Loucy (cell line): ENCODE data around the gene CYB5D1.
A peak's percentile ranks its signal among the peaks of the same experiment; 100 is the strongest.

Experiments used
- H2AFZ ChIP-seq: fragments of 200-600 bp; sonication (generic); 2 replicates; pipeline ENCODE4 v1.6.0; 2016; ENCODE audit warnings: antibody characterized with exemption, mild to moderate bottlenecking, low read length, moderate library complexity
- H3F3A ChIP-seq: fragments of 200-600 bp; 2 replicates; pipeline ENCODE4 v1.6.0; 2016; ENCODE audit warnings: antibody characterized with exemption, low read depth, mild to moderate bottlenecking
- H3K27me3 ChIP-seq: fragments of 200-600 bp; sonication (generic); 2 replicates; pipeline ENCODE4 v1.6.1; 2014; ENCODE audit warnings: low read length, mild to moderate bottlenecking; ENCODE audit not compliant: insufficient read depth, poor library complexity, severe bottlenecking
- H3K36me3 ChIP-seq: fragments of 200-600 bp; sonication (generic); 2 replicates; pipeline ENCODE4 v1.6.1; 2016; ENCODE audit warnings: low read length; ENCODE audit not compliant: insufficient read depth
- H3K4me1 ChIP-seq: fragments of 200-600 bp; sonication (generic); 2 replicates; pipeline ENCODE4 v1.5.1; 2014; ENCODE audit warnings: low read length, mild to moderate bottlenecking; ENCODE audit not compliant: insufficient read depth, poor library complexity, severe bottlenecking
- H3K4me2 ChIP-seq: fragments of 200-600 bp; sonication (generic); 2 replicates; pipeline ENCODE4 v1.6.0; 2014; ENCODE audit warnings: antibody characterized with exemption, low read length, low read depth, mild to moderate bottlenecking; ENCODE audit not compliant: poor library complexity, severe bottlenecking
- H3K4me3 ChIP-seq: fragments of 200-600 bp; sonication (generic); 2 replicates; pipeline ENCODE4 v1.5.1; 2014; ENCODE audit warnings: low read length, mild to moderate bottlenecking, mixed read lengths; ENCODE audit not compliant: poor library complexity, severe bottlenecking
- H3K79me2 ChIP-seq: fragments of 200-600 bp; sonication (generic); 2 replicates; pipeline ENCODE4 v1.6.1; 2014; ENCODE audit warnings: low read length; ENCODE audit not compliant: insufficient read depth
- H3K9ac ChIP-seq: fragments of 200-600 bp; sonication (generic); 2 replicates; pipeline ENCODE4 v1.6.0; 2014; ENCODE audit warnings: mild to moderate bottlenecking, low read depth, low read length, moderate library complexity; ENCODE audit not compliant: poor library complexity, severe bottlenecking
- H3K9me2 ChIP-seq: fragments of 200-600 bp; sonication (generic); replicated peaks from 2 replicates; pipeline ENCODE4 v1.6.1; 2016; ENCODE audit warnings: low read depth, low read length, mixed read lengths
- H3K9me3 ChIP-seq: fragments of 200-600 bp; sonication (generic); 2 replicates; pipeline ENCODE4 v1.6.1; 2014; ENCODE audit warnings: mild to moderate bottlenecking, antibody characterized with exemption, low read length, low read depth; ENCODE audit not compliant: insufficient read depth
- H4K20me1 ChIP-seq: fragments of 200-600 bp; sonication (generic); 2 replicates; pipeline ENCODE4 v1.6.0; 2014; ENCODE audit warnings: antibody characterized with exemption, low read length, mild to moderate bottlenecking; ENCODE audit not compliant: insufficient read depth, poor library complexity, severe bottlenecking
- CTCF ChIP-seq: fragments of 200-600 bp; sonication (generic); conservative IDR thresholded peaks from 2 replicates; pipeline ENCODE4 v1.5.1; 2014; ENCODE audit warnings: mild to moderate bottlenecking, antibody characterized with exemption, low read length
- EZH2phosphoT487 ChIP-seq: fragments of 200-600 bp; IDR thresholded peaks from 2 replicates; pipeline ENCODE4 v1.6.1; 2018; ENCODE audit warnings: antibody characterized with exemption, mild to moderate bottlenecking, moderate library complexity, borderline replicate concordance

CYB5D1 gene

GRCh38 chr17:7841915-7842379, 15.9 kb upstream of the CYB5D1 start:
- Histone ChIP-seq H3K4me2 (peak overlapping the region; percentile 98), H3K9me3 (no peaks in the 10 kb centered on the region), H3F3A (no peaks in the 10 kb centered on the region), H3K4me1 (peaks cover 41% of the 10 kb centered on the region), H4K20me1 (peaks cover 72% of the 10 kb centered on the region), H3K79me2 (peaks cover 80% of the 10 kb centered on the region; the same call in 1 of the 2 replicates), H3K9me2 (no peaks in the 10 kb centered on the region), H3K36me3 (peaks cover 12% of the 10 kb centered on the region; the same call in 1 of the 2 replicates), H3K4me3 (peak overlapping the region; percentile 88), H3K27me3 (no peaks in the 10 kb centered on the region), H3K9ac (peak overlapping the region; percentile 77), H2AFZ (peak overlapping the region; percentile 82)
- TF ChIP-seq CTCF (no peak), EZH2phosphoT487 (no peak)

GRCh38 chr17:7842380-7843256, 15.2 kb upstream of the CYB5D1 start:
- Histone ChIP-seq H4K20me1 (peaks cover 72% of the 10 kb centered on the region), H2AFZ (0 out of 2 replicates have a peak overlapping the region, but pooled peaks have one; percentile 7), H3K9me3 (no peaks in the 10 kb centered on the region), H3K27me3 (no peaks in the 10 kb centered on the region), H3K79me2 (peaks cover 73% of the 10 kb centered on the region; the same call in 1 of the 2 replicates), H3K36me3 (peaks cover 17% of the 10 kb centered on the region; the same call in 1 of the 2 replicates), H3F3A (no peaks in the 10 kb centered on the region), H3K9me2 (no peaks in the 10 kb centered on the region), H3K4me2 (peak overlapping the region; percentile 98), H3K9ac (peak overlapping the region; percentile 77), H3K4me3 (peak overlapping the region; percentile 88), H3K4me1 (peaks cover 34% of the 10 kb centered on the region)
- no peak for TF ChIP-seq CTCF

- H3K4me1 ChIP-seq, result peaks cover 33% of the 10 kb centered on the region
- H2AFZ ChIP-seq, result peak overlapping the region; percentile 4; the same call in 1 of the 2 replicates
- H3K79me2 ChIP-seq, result peaks cover 69% of the 10 kb centered on the region; the same call in 1 of the 2 replicates
These were observed 14.6 kb upstream of the CYB5D1 start for GRCh38 chr17:7843257-7843535.

More at GRCh38 chr17:7843257-7843535, 14.6 kb upstream of the CYB5D1 start:
- H3K4me2 ChIP-seq, result peak overlapping the region; percentile 98
- peaks cover 76% of the 10 kb centered on the region for H4K20me1 ChIP-seq
- no peak for TF ChIP-seq CTCF
- TF ChIP-seq EZH2phosphoT487, result no peak
- H3K36me3 ChIP-seq, result peaks cover 22% of the 10 kb centered on the region; the same call in 1 of the 2 replicates
- peak overlapping the region; percentile 77 for H3K9ac ChIP-seq
- H3K4me3 ChIP-seq, result peak overlapping the region; percentile 88
- H3K9me2 ChIP-seq, result no peaks in the 10 kb centered on the region
- H3K27me3 ChIP-seq, result no peaks in the 10 kb centered on the region
- H3F3A ChIP-seq, result no peaks in the 10 kb centered on the region
- no peaks in the 10 kb centered on the region for H3K9me3 ChIP-seq
